ENCODE results near the gene ZNF205. TPM values are rescaled to one million over a fixed set of nuclear protein-coding genes. Genes with fewer than 3 reads are reported as not detected.

Gene ZNF205
- total RNA-seq, 2 experiments from 2014 or later, result 0.21 to 0.32 TPM

GRCh38 chr16:3120435-3120834 is 8.0 kb downstream of the ZNF205 start:
- Mint-ChIP-seq H3K9me3 (ENCODE audit: low read depth) (no peaks in the 10 kb centered on the region), H3K36me3 (ENCODE audit: low read depth) (peaks cover 3% of the 10 kb centered on the region), H3K27me3 (no peaks in the 10 kb centered on the region), H3K4me3 (no peak overlapping the region), H3K4me1 (peaks cover 9% of the 10 kb centered on the region), H3K27ac (no peak overlapping the region)
- POLR2A ChIA-PET, result no interaction called here
- CTCF ChIA-PET, result interaction anchor here (1.1 to 1.6 kb wide), 2 partner anchors 9 to 15 kb away, joined by 5 to 6 read pairs; partner anchors contain the start of gene ZNF213
- DNase-seq (no peak), ATAC-seq (no peak)
- intact Hi-C loops (cut with DNase I, micrococcal nuclease), result no loop called here

- ChIA-PET CTCF (interaction anchor here (0.6 to 2.2 kb wide), 8 partner anchors 12 to 755 kb away, joined by 3 to 9 read pairs (median 3); partner anchors contain the start of gene ZNF213), POLR2A (no interaction called here)
- H3K36me3 Mint-ChIP-seq (ENCODE audit: low read depth), result peaks cover 3% of the 10 kb centered on the region
- intact Hi-C loops (cut with DNase I, micrococcal nuclease), result no loop called here
- ATAC-seq (no peak), DNase-seq (no peak)
- H3K4me1 Mint-ChIP-seq, result peaks cover 14% of the 10 kb centered on the region
- H3K27ac Mint-ChIP-seq, result no peak overlapping the region
- H3K4me3 Mint-ChIP-seq, result no peak overlapping the region
- no peaks in the 10 kb centered on the region for H3K9me3 Mint-ChIP-seq (ENCODE audit: low read depth)
- H3K27me3 Mint-ChIP-seq, result no peaks in the 10 kb centered on the region
Measured at GRCh38 chr16:3121851-3122467, 9.6 kb downstream of the ZNF205 start.

- CTCF ChIA-PET, result interaction anchor here (0.6 to 2.2 kb wide), 8 partner anchors 9 to 95 kb away, joined by 3 to 9 read pairs (median 3); partner anchors contain the start of gene ZNF213
- DNase-seq (no peak), ATAC-seq (no peak)
- Mint-ChIP-seq H3K4me3 (peak overlapping the region; percentile 90), H3K27ac (peak overlapping the region; percentile 71), H3K4me1 (peaks cover 24% of the 10 kb centered on the region), H3K27me3 (no peaks in the 10 kb centered on the region), H3K9me3 (ENCODE audit: low read depth) (no peaks in the 10 kb centered on the region), H3K36me3 (ENCODE audit: low read depth) (peaks cover 12% of the 10 kb centered on the region)
- POLR2A ChIA-PET, result no interaction called here
- intact Hi-C loops (cut with DNase I, micrococcal nuclease), result no loop called here
Measured at GRCh38 chr16:3122926-3123570, 10.7 kb downstream of the ZNF205 start.

- Mint-ChIP-seq H3K27me3 (no peaks in the 10 kb centered on the region), H3K4me3 (peak overlapping the region; percentile 90), H3K4me1 (peaks cover 30% of the 10 kb centered on the region), H3K27ac (peak overlapping the region; percentile 90), H3K36me3 (ENCODE audit: low read depth) (peaks cover 12% of the 10 kb centered on the region), H3K9me3 (ENCODE audit: low read depth) (no peaks in the 10 kb centered on the region)
- ATAC-seq (peak; percentile 92), DNase-seq (peak; percentile 99)
- intact Hi-C loops (cut with DNase I, micrococcal nuclease), result loop anchor here (1.0 kb wide), 12 partner anchors 10 to 277 kb away; partner anchors contain the start of genes IL32 (in 1 of the 2), PKMYT1 (in 1 of the 2), THOC6 (in 1 of the 2) and ZNF174 (in 1 of the 2)
- ChIA-PET POLR2A (interaction anchor here (0.6 to 1.1 kb wide), 3 partner anchors 11 to 365 kb away, joined by 4 to 7 read pairs (median 4); partner anchors contain the start of gene ZNF213), CTCF (interaction anchor here (0.5 to 8.7 kb wide), 7 partner anchors 10 to 120 kb away, joined by 3 to 104 read pairs (median 7); partner anchors contain the start of genes ZNF213 and ZSCAN10)
Measured at GRCh38 chr16:3123986-3124886, 11.8 kb downstream of the ZNF205 start.

GRCh38 chr16:3127745-3128144 is 15.4 kb downstream of the ZNF205 start:
- H3K4me1 Mint-ChIP-seq, result peaks cover 46% of the 10 kb centered on the region
- intact Hi-C loops (cut with DNase I, micrococcal nuclease), result no loop called here
- H3K36me3 Mint-ChIP-seq (ENCODE audit: low read depth), result peaks cover 23% of the 10 kb centered on the region
- CTCF ChIA-PET, result interaction anchor here (0.6 to 8.7 kb wide), 12 partner anchors 21 to 122 kb away, joined by 3 to 125 read pairs (median 20); partner anchors contain the start of genes IL32 and ZSCAN10
- ATAC-seq (no peak), DNase-seq (no peak)
- POLR2A ChIA-PET, result interaction anchor here (0.8 kb wide), 1 partner anchor 20 kb away, joined by 3 read pairs; no protein-coding TSS in a partner anchor
- no peak overlapping the region for H3K4me3 Mint-ChIP-seq
- H3K9me3 Mint-ChIP-seq (ENCODE audit: low read depth), result no peaks in the 10 kb centered on the region
- no peaks in the 10 kb centered on the region for H3K27me3 Mint-ChIP-seq
- H3K27ac Mint-ChIP-seq, result peak overlapping the region; percentile 21

- POLR2A ChIA-PET, result interaction anchor here (0.5 to 1.1 kb wide), 5 partner anchors 21 to 163 kb away, joined by 3 to 5 read pairs (median 3); no protein-coding TSS in a partner anchor
- Mint-ChIP-seq H3K27ac (peak overlapping the region; percentile 90), H3K27me3 (no peaks in the 10 kb centered on the region), H3K4me1 (peaks cover 52% of the 10 kb centered on the region), H3K36me3 (ENCODE audit: low read depth) (peaks cover 23% of the 10 kb centered on the region), H3K4me3 (peak overlapping the region; percentile 84), H3K9me3 (ENCODE audit: low read depth) (no peaks in the 10 kb centered on the region)
- intact Hi-C loops (cut with DNase I, micrococcal nuclease), result loop anchor here (1.0 kb wide), 3 partner anchors 28 to 70 kb away; no protein-coding TSS in a partner anchor
- ATAC-seq, result peak; percentile 78
- peak; percentile 85 for DNase-seq
- CTCF ChIA-PET, result interaction anchor here (0.6 to 8.7 kb wide), 43 partner anchors 8 to 315 kb away, joined by 3 to 125 read pairs (median 7); partner anchors contain the start of genes IL32, NAA60, ZNF200 and ZNF205
Measured at GRCh38 chr16:3129137-3130131, 17.0 kb downstream of the ZNF205 start.

GRCh38 chr16:3131755-3132377 is 19.5 kb downstream of the ZNF205 start:
- ATAC-seq, result peak; percentile 21
- peak; percentile 85 for DNase-seq
- intact Hi-C loops (cut with DNase I, micrococcal nuclease), result loop anchor here in 1 of 2 experiments (1.0 kb wide), 1 partner anchor 34 kb away; no protein-coding TSS in a partner anchor
- peaks cover 52% of the 10 kb centered on the region for H3K4me1 Mint-ChIP-seq
- H3K36me3 Mint-ChIP-seq (ENCODE audit: low read depth), result peaks cover 20% of the 10 kb centered on the region
- POLR2A ChIA-PET, result no interaction called here
- no peak overlapping the region for H3K27ac Mint-ChIP-seq
- no peak overlapping the region for H3K4me3 Mint-ChIP-seq
- no peaks in the 10 kb centered on the region for H3K9me3 Mint-ChIP-seq (ENCODE audit: low read depth)
- CTCF ChIA-PET, result interaction anchor here (0.6 to 8.7 kb wide), 19 partner anchors 9 to 146 kb away, joined by 3 to 125 read pairs (median 4); partner anchors contain the start of gene ZSCAN10
- no peaks in the 10 kb centered on the region for H3K27me3 Mint-ChIP-seq

- DNase-seq, result no peak
- Mint-ChIP-seq H3K36me3 (ENCODE audit: low read depth) (peaks cover 11% of the 10 kb centered on the region), H3K4me3 (peak overlapping the region; percentile 98), H3K27me3 (no peaks in the 10 kb centered on the region), H3K9me3 (ENCODE audit: low read depth) (no peaks in the 10 kb centered on the region), H3K27ac (peak overlapping the region; percentile 95), H3K4me1 (peaks cover 39% of the 10 kb centered on the region)
- ATAC-seq, result no peak
- intact Hi-C loops (cut with DNase I, micrococcal nuclease), result loop anchor here (1.0 to 2.0 kb wide), 10 partner anchors 10 to 323 kb away; partner anchors contain the start of genes THOC6 (in 1 of the 2) and ZNF263 (in 1 of the 2)
- ChIA-PET CTCF (interaction anchor here (0.6 to 4.8 kb wide), 13 partner anchors 9 to 106 kb away, joined by 3 to 27 read pairs (median 9); no protein-coding TSS in a partner anchor), POLR2A (interaction anchor here (0.7 to 2.4 kb wide), 4 partner anchors 16 to 1109 kb away, joined by 3 to 16 read pairs (median 6); no protein-coding TSS in a partner anchor)
Measured at GRCh38 chr16:3133844-3134243, 21.5 kb downstream of the ZNF205 start.

All from activated CD4-positive, alpha-beta T cell treated with anti-CD3 and anti-CD28 coated beads for 36 hours (primary cell).